GM19397 (cell line): ENCODE data around the gene NKAPL.

Source experiments
- ATAC-seq: cut with Tn5 transposase; IDR thresholded peaks from one replicate; pipeline ENCODE4 v1.9.1; 2021; ENCODE audit warnings: mild to moderate bottlenecking, moderate library complexity; ENCODE audit not compliant: unreplicated experiment

The NKAPL gene

GRCh38 chr6:28245206-28245941, 13.7 kb upstream of the NKAPL start:
- no peak for ATAC-seq

- ATAC-seq: no peak
Observed at GRCh38 chr6:28248916-28249315, 10.2 kb upstream of the NKAPL start.

GRCh38 chr6:28250747-28251146, 8.3 kb upstream of the NKAPL start:
- no peak for ATAC-seq

GRCh38 chr6:28251661-28252008, 7.5 kb upstream of the NKAPL start:
- ATAC-seq: peak; percentile 43

GRCh38 chr6:28252009-28252975, 6.8 kb upstream of the NKAPL start, which contains the start of gene ZKSCAN4:
Gene ZKSCAN4 (minus strand): TSS chr6:28252269. CDS start chr6:28251980, 289 bp downstream.
- ATAC-seq: peak; percentile 78

- ATAC-seq: no peak
Observed at GRCh38 chr6:28254121-28254519, 5.0 kb upstream of the NKAPL start.

- ATAC-seq: no peak
Observed at GRCh38 chr6:28257042-28257441, 2.1 kb upstream of the NKAPL start.

- no peak for ATAC-seq
Observed at GRCh38 chr6:28263922-28264321, 4.8 kb downstream of the NKAPL start.

- no peak for ATAC-seq
Observed at GRCh38 chr6:28264834-28265401, 5.8 kb downstream of the NKAPL start.

GRCh38 chr6:28266563-28266961, 7.5 kb downstream of the NKAPL start:
- ATAC-seq: no peak

GRCh38 chr6:28266962-28267694, 8.0 kb downstream of the NKAPL start, which contains the start of gene ZSCAN26:
Gene ZSCAN26 (plus strand): TSS chr6:28267143. CDS start chr6:28271920, 4,777 bp downstream.
- peak; percentile 86 for ATAC-seq

GRCh38 chr6:28267695-28268059, 8.6 kb downstream of the NKAPL start:
- ATAC-seq: no peak

- ATAC-seq: no peak
Observed at GRCh38 chr6:28269492-28269891, 10.4 kb downstream of the NKAPL start.

GRCh38 chr6:28274888-28275287, 15.8 kb downstream of the NKAPL start:
- ATAC-seq: no peak

GRCh38 chr6:28277746-28278145, 18.6 kb downstream of the NKAPL start:
- no peak for ATAC-seq

GRCh38 chr6:28280595-28281287, 21.6 kb downstream of the NKAPL start:
- ATAC-seq: no peak

- peak; percentile 78 for ATAC-seq
Observed at GRCh38 chr6:28281288-28282064, 22.4 kb downstream of the NKAPL start, which contains the start of gene PGBD1. Gene PGBD1 (plus strand): TSS chr6:28281572. CDS start chr6:28283814, 2,242 bp downstream.

GRCh38 chr6:28282926-28283325, 23.8 kb downstream of the NKAPL start:
- ATAC-seq: no peak

GRCh38 chr6:28291573-28291972, 32.5 kb downstream of the NKAPL start:
- ATAC-seq: no peak
